NAMALWA (cell line): ENCODE data around the gene LCN12.

Experiments
- DNase-seq: peaks from one replicate; pipeline ENCODE4 v3.0.0-alpha.2; 2015; ENCODE audit warnings: low spot score

Gene LCN12

GRCh38 chr9:136974817-136975535 lies 22.9 kb downstream of the LCN12 start:
- DNase-seq: no peak

GRCh38 chr9:136975644-136976043 lies 23.6 kb downstream of the LCN12 start:
- DNase-seq: peak; percentile 51

GRCh38 chr9:136977223-136977622 lies 25.1 kb downstream of the LCN12 start, which contains the start of gene PTGDS:
Gene PTGDS, plus strand, starts transcription at chr9:136977504. Its CDS starts 75 bp downstream, at chr9:136977579.
- no peak for DNase-seq

GRCh38 chr9:136977649-136978072 lies 25.6 kb downstream of the LCN12 start:
- no peak for DNase-seq

GRCh38 chr9:136978073-136978864 lies 26.2 kb downstream of the LCN12 start:
- peak; percentile 55 for DNase-seq

- no peak for DNase-seq
Measured at GRCh38 chr9:136978865-136979544, 26.9 kb downstream of the LCN12 start.

- no peak for DNase-seq
Measured at GRCh38 chr9:136979769-136980587, 27.9 kb downstream of the LCN12 start.

GRCh38 chr9:136980669-136981478 lies 28.8 kb downstream of the LCN12 start:
- DNase-seq: no peak

- no peak for DNase-seq
Measured at GRCh38 chr9:136981588-136982231, 29.6 kb downstream of the LCN12 start.

- DNase-seq: no peak
Measured at GRCh38 chr9:136982232-136983051, 30.4 kb downstream of the LCN12 start, which contains the start of gene LCNL1. Gene LCNL1, plus strand, starts transcription at chr9:136982993. Its CDS starts 594 bp downstream, at chr9:136983587.

- no peak for DNase-seq
Measured at GRCh38 chr9:136983167-136983566, 31.1 kb downstream of the LCN12 start.

- no peak for DNase-seq
Measured at GRCh38 chr9:136983656-136984314, 31.7 kb downstream of the LCN12 start.

- no peak for DNase-seq
Measured at GRCh38 chr9:136984464-136985026, 32.5 kb downstream of the LCN12 start.

GRCh38 chr9:136985027-136985602 lies 33.0 kb downstream of the LCN12 start:
- DNase-seq: no peak

- DNase-seq: no peak
Measured at GRCh38 chr9:136985853-136986252, 33.8 kb downstream of the LCN12 start.

GRCh38 chr9:136988872-136989271 lies 36.8 kb downstream of the LCN12 start:
- no peak for DNase-seq

- no peak for DNase-seq
Measured at GRCh38 chr9:136990242-136990911, 38.3 kb downstream of the LCN12 start.
